LNCAP (cell line): ENCODE data around the gene ICOS.

Experiments
- TF ChIP-seq, protein P1 (sequence below): fragments of 450-650 bp; IDR thresholded peaks from 2 replicates; pipeline ENCODE4 v1.5.1; 2017; ENCODE audit warnings: mild to moderate bottlenecking

ICOS gene, protein sequence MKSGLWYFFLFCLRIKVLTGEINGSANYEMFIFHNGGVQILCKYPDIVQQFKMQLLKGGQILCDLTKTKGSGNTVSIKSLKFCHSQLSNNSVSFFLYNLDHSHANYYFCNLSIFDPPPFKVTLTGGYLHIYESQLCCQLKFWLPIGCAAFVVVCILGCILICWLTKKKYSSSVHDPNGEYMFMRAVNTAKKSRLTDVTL

DNA sequence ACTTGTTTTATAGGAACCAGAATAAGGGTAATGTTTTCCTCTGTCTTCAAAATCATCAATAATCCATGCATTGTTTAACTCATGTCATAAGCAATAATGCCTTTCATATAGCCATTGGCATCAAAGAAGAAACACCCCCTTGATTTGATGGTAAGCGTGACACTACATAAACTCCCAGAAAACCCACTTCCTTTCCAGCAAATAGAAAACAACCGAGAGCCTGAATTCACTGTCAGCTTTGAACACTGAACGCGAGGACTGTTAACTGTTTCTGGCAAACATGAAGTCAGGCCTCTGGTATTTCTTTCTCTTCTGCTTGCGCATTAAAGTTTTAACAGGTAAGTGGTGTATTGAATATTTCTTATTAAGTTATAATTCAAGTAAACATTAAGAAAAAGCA is at the start of gene ICOS:
Gene ICOS (plus strand): TSS at position 229 of the 400 bp plus-strand sequence. CDS start 52 bp downstream, at position 281.
- TF ChIP-seq, protein P1, sequence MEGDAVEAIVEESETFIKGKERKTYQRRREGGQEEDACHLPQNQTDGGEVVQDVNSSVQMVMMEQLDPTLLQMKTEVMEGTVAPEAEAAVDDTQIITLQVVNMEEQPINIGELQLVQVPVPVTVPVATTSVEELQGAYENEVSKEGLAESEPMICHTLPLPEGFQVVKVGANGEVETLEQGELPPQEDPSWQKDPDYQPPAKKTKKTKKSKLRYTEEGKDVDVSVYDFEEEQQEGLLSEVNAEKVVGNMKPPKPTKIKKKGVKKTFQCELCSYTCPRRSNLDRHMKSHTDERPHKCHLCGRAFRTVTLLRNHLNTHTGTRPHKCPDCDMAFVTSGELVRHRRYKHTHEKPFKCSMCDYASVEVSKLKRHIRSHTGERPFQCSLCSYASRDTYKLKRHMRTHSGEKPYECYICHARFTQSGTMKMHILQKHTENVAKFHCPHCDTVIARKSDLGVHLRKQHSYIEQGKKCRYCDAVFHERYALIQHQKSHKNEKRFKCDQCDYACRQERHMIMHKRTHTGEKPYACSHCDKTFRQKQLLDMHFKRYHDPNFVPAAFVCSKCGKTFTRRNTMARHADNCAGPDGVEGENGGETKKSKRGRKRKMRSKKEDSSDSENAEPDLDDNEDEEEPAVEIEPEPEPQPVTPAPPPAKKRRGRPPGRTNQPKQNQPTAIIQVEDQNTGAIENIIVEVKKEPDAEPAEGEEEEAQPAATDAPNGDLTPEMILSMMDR, result no peak

DNA sequence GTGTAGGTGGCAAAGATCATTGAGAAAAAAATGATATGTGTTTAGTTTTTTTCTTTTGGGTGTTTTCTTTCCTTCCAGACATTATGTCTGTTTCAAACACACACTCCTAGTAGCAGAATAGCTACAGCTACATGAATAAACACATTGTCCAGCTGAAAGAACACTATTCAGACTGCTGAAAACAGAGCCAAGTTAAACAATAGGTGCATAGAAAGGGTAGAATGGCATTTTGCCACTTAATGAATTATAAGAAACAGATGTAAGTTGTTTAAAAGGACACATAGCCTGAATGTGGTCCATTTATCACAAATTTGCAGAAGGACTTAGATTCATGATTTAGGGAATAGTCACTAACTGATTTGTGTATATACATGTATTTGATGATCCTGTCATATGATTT is 48.9 kb upstream of the ICOS start:
- TF ChIP-seq, protein P1, result no peak

DNA sequence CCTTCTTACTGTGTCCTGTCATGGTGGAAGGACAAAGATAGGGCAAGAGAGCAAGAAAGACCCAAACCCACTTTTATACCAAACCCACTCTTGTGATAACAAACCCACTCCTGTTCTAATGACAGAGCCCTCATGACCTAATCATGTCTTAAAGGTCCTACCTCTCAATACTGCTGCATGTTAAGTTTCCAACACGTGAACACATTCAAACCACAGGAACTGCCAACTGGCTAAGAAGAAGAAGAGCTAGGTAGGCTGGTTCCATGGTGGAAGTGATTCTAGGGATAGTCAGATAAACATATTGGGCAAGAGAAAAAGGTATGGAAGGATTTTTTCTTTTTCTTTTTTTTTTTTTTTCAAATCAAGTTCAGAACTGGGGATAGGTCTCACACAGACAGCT is 47.0 kb upstream of the ICOS start:
- TF ChIP-seq, protein P1, result no peak

DNA sequence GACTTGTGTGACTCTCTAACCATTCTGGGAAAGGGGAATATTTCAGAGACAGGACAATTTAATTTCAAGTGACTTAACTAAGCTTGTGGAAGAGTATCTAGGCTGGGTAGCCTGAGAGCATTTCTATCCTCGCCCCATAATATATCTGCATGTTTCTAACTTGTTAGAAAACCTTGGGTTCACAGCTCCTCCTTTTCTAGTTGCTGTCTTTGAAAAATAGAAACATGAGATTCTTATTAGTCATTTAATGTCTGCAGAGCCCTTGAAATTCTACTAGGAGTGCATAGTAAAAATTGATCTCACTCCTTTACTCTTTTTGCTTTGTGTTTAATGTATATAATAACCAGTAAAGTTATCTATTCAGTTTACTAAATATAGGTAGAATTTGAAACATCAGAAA is 46.6 kb upstream of the ICOS start:
- TF ChIP-seq, protein P1, result no peak

DNA sequence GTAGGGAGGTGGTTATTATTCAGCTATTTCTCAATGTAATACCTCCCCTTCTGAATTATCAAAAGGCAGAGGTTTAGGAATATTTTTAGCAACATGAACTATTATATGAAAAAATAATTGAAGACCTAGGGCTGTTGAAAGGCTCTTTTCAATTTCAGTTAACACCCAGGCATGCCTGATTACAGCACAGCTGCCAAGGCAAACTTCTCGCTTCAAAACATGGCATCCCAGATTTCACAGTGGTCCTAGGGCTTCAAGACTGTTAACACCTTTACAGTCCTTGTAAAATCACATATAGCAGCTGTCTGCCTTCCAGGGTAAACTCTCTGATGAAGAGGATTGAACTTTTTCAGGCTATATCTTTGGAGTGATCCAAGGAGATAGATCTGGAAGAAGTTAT is 45.8 kb upstream of the ICOS start:
- TF ChIP-seq, protein P1, result no peak

DNA sequence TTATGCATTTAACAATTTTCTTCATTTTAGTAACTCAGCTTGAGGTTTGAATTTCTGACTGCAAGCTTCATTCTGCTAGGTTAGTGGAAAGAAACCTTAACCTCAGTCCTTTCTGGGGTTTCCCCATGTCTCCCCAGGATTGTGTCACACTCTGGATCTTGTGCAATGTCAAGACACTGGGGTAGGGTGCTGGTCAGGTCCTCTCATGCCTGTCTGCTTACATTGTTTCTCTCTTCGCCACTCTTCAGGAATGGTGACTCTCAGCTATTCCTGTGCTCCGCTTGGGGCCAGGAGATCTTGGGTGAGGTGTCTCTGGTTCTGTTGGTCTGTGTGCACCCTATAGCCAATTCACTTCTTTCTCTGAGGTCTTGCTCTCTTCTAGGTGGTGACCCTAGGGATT is 45.1 kb upstream of the ICOS start:
- TF ChIP-seq, protein P1, result no peak

DNA sequence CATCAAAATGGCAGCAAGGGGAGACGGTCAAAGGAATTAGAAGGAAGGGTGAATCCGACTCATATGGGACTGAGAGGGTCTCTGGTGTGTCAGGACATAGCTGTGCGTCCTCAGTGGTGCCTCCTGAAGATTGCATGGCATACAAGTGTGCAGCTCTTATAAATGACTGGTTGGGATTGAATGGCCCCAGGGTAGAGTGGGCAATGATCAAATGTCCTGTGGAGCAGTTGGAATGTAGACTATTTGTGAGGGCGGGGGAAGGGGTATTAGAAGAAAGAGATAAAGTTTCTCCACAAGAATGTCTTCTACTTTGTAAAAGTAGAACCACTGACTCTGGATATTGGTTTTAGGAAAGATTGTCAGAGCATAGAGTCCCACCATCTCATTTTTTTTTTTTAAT is 44.4 kb upstream of the ICOS start:
- TF ChIP-seq, protein P1, result no peak

DNA sequence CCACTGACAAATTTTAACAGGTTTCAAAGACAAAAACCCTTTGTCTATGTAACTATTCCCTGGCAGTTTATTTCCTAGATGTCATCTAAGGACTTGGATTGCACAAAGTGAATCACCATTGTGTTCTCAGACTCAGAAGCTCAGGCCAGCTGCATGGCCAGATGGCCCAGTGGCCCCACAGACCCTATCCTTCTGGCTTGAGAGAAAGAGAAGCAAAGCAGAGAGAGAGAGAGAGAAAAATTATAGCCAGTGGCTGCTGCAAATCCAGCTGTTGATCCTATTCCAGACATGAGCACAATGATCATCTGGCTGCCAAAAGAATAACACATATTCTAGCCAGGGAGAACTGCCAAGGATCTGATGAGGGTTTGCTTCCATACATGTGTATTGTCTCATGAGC is 43.2 kb upstream of the ICOS start:
- TF ChIP-seq, protein P1, result no peak
